HFF-Myc (cell line): ENCODE results near the gene THBS1.

ENCODE experiments used
- DNase-seq: peaks from one replicate; pipeline ENCODE4 v3.0.0-alpha.2; 2011; ENCODE audit warnings: low read depth; ENCODE audit errors: extremely low read depth
- H3K4me3 ChIP-seq: replicated peaks from 2 replicates; pipeline ENCODE4 v1.5.1; 2011; ENCODE audit warnings: low read depth, mild to moderate bottlenecking, control low read depth, low read length
- CTCF ChIP-seq: IDR thresholded peaks from 2 replicates; pipeline ENCODE4 v1.5.1; 2012; ENCODE audit warnings: mild to moderate bottlenecking, low read depth, low read length, control low read depth; ENCODE audit errors: missing control alignments

Gene THBS1

GRCh38 chr15:39542385-39543065, 38.4 kb upstream of the THBS1 start:
- no peak for DNase-seq
- no peak for TF ChIP-seq CTCF
- H3K4me3 ChIP-seq, result no peak overlapping the region

GRCh38 chr15:39543651-39544050, 37.2 kb upstream of the THBS1 start:
- no peak for DNase-seq
- no peak overlapping the region for H3K4me3 ChIP-seq
- TF ChIP-seq CTCF, result no peak

- no peak for DNase-seq
- H3K4me3 ChIP-seq, result no peak overlapping the region
- TF ChIP-seq CTCF, result no peak
Observed at GRCh38 chr15:39546842-39547241, 34.0 kb upstream of the THBS1 start.

- no peak overlapping the region for H3K4me3 ChIP-seq
- no peak for DNase-seq
- TF ChIP-seq CTCF, result no peak
Observed at GRCh38 chr15:39548561-39548960, 32.3 kb upstream of the THBS1 start.

GRCh38 chr15:39549912-39550311, 31.0 kb upstream of the THBS1 start:
- no peak for TF ChIP-seq CTCF
- no peak for DNase-seq
- no peak overlapping the region for H3K4me3 ChIP-seq

GRCh38 chr15:39551476-39551875, 29.4 kb upstream of the THBS1 start:
- no peak for TF ChIP-seq CTCF
- no peak for DNase-seq
- no peak overlapping the region for H3K4me3 ChIP-seq

- DNase-seq, result no peak
- TF ChIP-seq CTCF, result no peak
- H3K4me3 ChIP-seq, result no peak overlapping the region
Observed at GRCh38 chr15:39552556-39552955, 28.3 kb upstream of the THBS1 start.
